GM23248 (cell line): Measurements from ENCODE around the gene PCDHAC2. TPM values are rescaled to one million over a fixed set of nuclear protein-coding genes. Genes with fewer than 3 reads are reported as not detected.

Experiments
- DNase-seq: peaks from one replicate; pipeline ENCODE4 v3.0.0-alpha.2; 2015
- H2AFZ ChIP-seq: fragments of 200-600 bp; sonication (generic); 2 replicates; pipeline ENCODE4 v1.6.1; 2016; ENCODE audit warnings: antibody characterized with exemption
- H3F3A ChIP-seq: fragments of 200-600 bp; sonication (generic); 2 replicates; pipeline ENCODE4 v1.6.1; 2016; ENCODE audit warnings: mild to moderate bottlenecking, antibody characterized with exemption, mixed run types; ENCODE audit not compliant: insufficient read depth
- H3K27ac ChIP-seq: fragments of 200-600 bp; sonication (generic); 2 replicates; pipeline ENCODE4 v1.5.1; 2016; ENCODE audit warnings: mild to moderate bottlenecking
- H3K27me3 ChIP-seq: fragments of 200-600 bp; sonication (generic); replicated peaks from 2 replicates; pipeline ENCODE4 v1.6.1; 2016; ENCODE audit warnings: mild to moderate bottlenecking; ENCODE audit not compliant: insufficient read depth
- H3K36me3 ChIP-seq: fragments of 200-600 bp; sonication (generic); 2 replicates; pipeline ENCODE4 v1.6.1; 2016; ENCODE audit warnings: low read depth, mild to moderate bottlenecking
- H3K4me1 ChIP-seq: fragments of 200-600 bp; sonication (generic); 2 replicates; pipeline ENCODE4 v1.6.1; 2016; ENCODE audit warnings: mild to moderate bottlenecking; ENCODE audit not compliant: insufficient read depth
- H3K4me2 ChIP-seq: fragments of 200-600 bp; sonication (generic); one replicate; pipeline ENCODE4 v1.6.1; 2016; ENCODE audit warnings: mild to moderate bottlenecking; ENCODE audit not compliant: unreplicated experiment
- H3K4me3 ChIP-seq: fragments of 200-600 bp; sonication (generic); 2 replicates; pipeline ENCODE4 v1.5.1; 2016; ENCODE audit warnings: mild to moderate bottlenecking
- H3K79me2 ChIP-seq: fragments of 200-600 bp; sonication (generic); 2 replicates; pipeline ENCODE4 v1.6.1; 2016; ENCODE audit warnings: mild to moderate bottlenecking; ENCODE audit not compliant: insufficient read depth
- H3K9ac ChIP-seq: fragments of 200-600 bp; sonication (generic); 2 replicates; pipeline ENCODE4 v1.6.1; 2016; ENCODE audit warnings: mild to moderate bottlenecking
- H3K9me2 ChIP-seq: fragments of 200-600 bp; sonication (generic); 2 replicates; pipeline ENCODE4 v1.6.1; 2016; ENCODE audit warnings: mixed run types, mild to moderate bottlenecking, moderate library complexity; ENCODE audit not compliant: insufficient read depth
- H3K9me3 ChIP-seq: fragments of 200-600 bp; sonication (generic); one replicate; pipeline ENCODE4 v1.6.1; 2017; ENCODE audit warnings: low read depth
- H4K20me1 ChIP-seq: fragments of 200-600 bp; sonication (generic); 2 replicates; pipeline ENCODE4 v1.6.0; 2016; ENCODE audit not compliant: insufficient read depth
- EZH2 ChIP-seq: fragments of 200-600 bp; sonication (generic); IDR thresholded peaks from 2 replicates; pipeline ENCODE4 v1.6.1; 2018; ENCODE audit warnings: antibody characterized with exemption, mild to moderate bottlenecking; ENCODE audit not compliant: insufficient read depth, poor library complexity, severe bottlenecking
- EZH2phosphoT487 ChIP-seq: fragments of 200-600 bp; sonication (generic); IDR thresholded peaks from 2 replicates; pipeline ENCODE4 v1.6.1; 2018; ENCODE audit warnings: antibody characterized with exemption, moderate library complexity, mild to moderate bottlenecking, low read depth; ENCODE audit not compliant: insufficient read depth
- WGBS, 2 experiments: methylation state at CpG; one replicate each; pipeline ENCODE4 v1.1.6; 2015 to 2017; ENCODE audit warnings: low lambda C conversion rate in 2 of 2, low coverage in 1 of 2; ENCODE audit errors: missing lambda C conversion rate in 2 of 2; 5-methylcytosine and 5-hydroxymethylcytosine counted together
- in situ Hi-C: fragments of 300-500 bp; cut with MboI; formaldehyde crosslinking; loops from 2 replicates; pipeline ENCODE4 v1.15.0; 2020
- polyA plus RNA-seq: library from polyadenylated mRNA; unstranded; fragments of >200 nt; fragmentation: Nextera tagmentation; extraction: Ambion mirVana; gene quantifications from 2 replicates; pipeline ENCODE4 v1.2.1, GENCODE V29; 2016
- total RNA-seq: library from RNA; depleted of rRNA; stranded (reverse); fragments of >200 nt; shearing (Covaris generic); gene quantifications from 2 replicates; pipeline ENCODE4 v1.2.3, GENCODE V29; 2014

The PCDHAC2 gene
- total and polyA plus RNA-seq, 2 experiments from 2014 or later = not detected

- no peak overlapping the region for H3K9ac ChIP-seq
These were observed 22.3 kb downstream of the PCDHAC2 start for GRCh38 chr5:140988608-140989007.

GRCh38 chr5:140989254-140990020, 23.2 kb downstream of the PCDHAC2 start:
- Histone ChIP-seq H3K36me3 (no peaks in the 10 kb centered on the region), H3K9me3 (no peaks in the 10 kb centered on the region), H3K9me2 (no peaks in the 10 kb centered on the region), H3K79me2 (no peaks in the 10 kb centered on the region), H3K4me2 (no peak overlapping the region), H3K4me1 (no peaks in the 10 kb centered on the region), H3K4me3 (no peak overlapping the region), H2AFZ (no peak overlapping the region), H3K27ac (no peak overlapping the region), H3K9ac (no peak overlapping the region), H4K20me1 (no peaks in the 10 kb centered on the region), H3F3A (no peaks in the 10 kb centered on the region), H3K27me3 (no peaks in the 10 kb centered on the region)
- TF ChIP-seq EZH2phosphoT487 (no peak), EZH2 (no peak)
- WGBS, 2 experiments = 25 to 26% methylated on average over 7 of the region's 7 CpGs
- in situ Hi-C loops = no loop called here
- DNase-seq = no peak

More at GRCh38 chr5:140988608-140989007, 22.3 kb downstream of the PCDHAC2 start:
- H3K36me3 ChIP-seq = no peaks in the 10 kb centered on the region
- H3K9me3 ChIP-seq = no peaks in the 10 kb centered on the region
- no peaks in the 10 kb centered on the region for H3K4me1 ChIP-seq
- no peak overlapping the region for H3K4me3 ChIP-seq
- no peak overlapping the region for H3K4me2 ChIP-seq
- no peak for DNase-seq
- H3F3A ChIP-seq = no peaks in the 10 kb centered on the region
- 23 to 25% methylated on average over 5 of the region's 5 CpGs for WGBS, 2 experiments
- no peaks in the 10 kb centered on the region for H3K79me2 ChIP-seq
- H4K20me1 ChIP-seq = no peaks in the 10 kb centered on the region
- no peak for TF ChIP-seq EZH2
- TF ChIP-seq EZH2phosphoT487 = no peak
- no peaks in the 10 kb centered on the region for H3K27me3 ChIP-seq
- H3K27ac ChIP-seq = no peak overlapping the region
- H2AFZ ChIP-seq = no peak overlapping the region
- no peaks in the 10 kb centered on the region for H3K9me2 ChIP-seq
- in situ Hi-C loops = no loop called here

GRCh38 chr5:140992828-140993227, 26.6 kb downstream of the PCDHAC2 start:
- no peak overlapping the region for H3K27ac ChIP-seq
- H2AFZ ChIP-seq = no peak overlapping the region
- 22 to 31% methylated on average over 2 of the region's 2 CpGs for WGBS, 2 experiments
- no peak overlapping the region for H3K4me2 ChIP-seq
- DNase-seq = no peak
- in situ Hi-C loops = no loop called here
- no peak overlapping the region for H3K4me3 ChIP-seq
- no peaks in the 10 kb centered on the region for H3K4me1 ChIP-seq
- no peaks in the 10 kb centered on the region for H4K20me1 ChIP-seq
- H3K79me2 ChIP-seq = no peaks in the 10 kb centered on the region
- no peaks in the 10 kb centered on the region for H3K9me2 ChIP-seq
- H3K9ac ChIP-seq = no peak overlapping the region
- H3F3A ChIP-seq = no peaks in the 10 kb centered on the region
- H3K9me3 ChIP-seq = no peaks in the 10 kb centered on the region
- H3K36me3 ChIP-seq = no peaks in the 10 kb centered on the region
- TF ChIP-seq EZH2 = no peak
- no peak for TF ChIP-seq EZH2phosphoT487
- no peaks in the 10 kb centered on the region for H3K27me3 ChIP-seq

- Histone ChIP-seq H2AFZ (no peak overlapping the region), H3K27ac (no peak overlapping the region), H4K20me1 (no peaks in the 10 kb centered on the region), H3K9me3 (no peaks in the 10 kb centered on the region), H3K36me3 (no peaks in the 10 kb centered on the region), H3K4me3 (no peak overlapping the region), H3K9me2 (no peaks in the 10 kb centered on the region), H3K4me2 (no peak overlapping the region), H3K27me3 (no peaks in the 10 kb centered on the region), H3K79me2 (no peaks in the 10 kb centered on the region), H3K4me1 (no peaks in the 10 kb centered on the region), H3F3A (no peaks in the 10 kb centered on the region), H3K9ac (no peak overlapping the region)
- in situ Hi-C loops = no loop called here
- WGBS, 2 experiments = 0 to 4% methylated on average over 1 of the region's 1 CpG
- no peak for DNase-seq
- no peak for TF ChIP-seq EZH2phosphoT487
- no peak for TF ChIP-seq EZH2
These were observed 29.8 kb downstream of the PCDHAC2 start for GRCh38 chr5:140996060-140996459.
